Right lobe of liver (tissue), 6 donors: ENCODE results near the gene PBX2. TPM values are rescaled to one million over a fixed set of nuclear protein-coding genes. Genes with fewer than 3 reads are reported as not detected.
A peak's percentile ranks its signal among the peaks of the same experiment; 100 is the strongest.

Experiments
- ATAC-seq, 4 donors: fragments of 200-7000 bp; cut with Tn5 transposase; one replicate each; pipeline ENCODE4 v1.9.1; 2020; ENCODE audit warnings: mild to moderate bottlenecking in 4 of 4, moderate library complexity in 4 of 4
- DNase-seq, 3 donors: peaks; one replicate each; pipeline ENCODE4 v3.0.0-alpha.2; 2020
- H3K27ac ChIP-seq, 3 donors: fragments of 200-600 bp; one replicate each; pipeline ENCODE4 v1.8.0; 2022
- H3K27me3 ChIP-seq, 2 donors: fragments of 200-600 bp; one replicate each; pipeline ENCODE4 v1.8.0; 2022
- H3K36me3 ChIP-seq, 4 donors: fragments of 200-600 bp; sonication (generic) in 1 of 4; one replicate each; pipeline versions ENCODE4 v1.5.1 to v1.8.0; 2017 to 2022; ENCODE audit warnings: control low read depth in 1 of 4
- H3K4me1 ChIP-seq, 4 donors: fragments of 200-600 bp; sonication (generic) in 1 of 4; one replicate each; pipeline versions ENCODE4 v1.5.1 to v1.8.0; 2017 to 2022; ENCODE audit warnings: control low read depth in 1 of 4
- H3K4me3 ChIP-seq, 3 donors: fragments of 200-600 bp; one replicate each; pipeline ENCODE4 v1.8.0; 2022
- H3K9me3 ChIP-seq, 4 donors: fragments of 200-600 bp; sonication (generic) in 1 of 4; one replicate each; pipeline versions ENCODE4 v1.5.1 to v1.8.0; 2017 to 2022; ENCODE audit warnings: control low read depth in 1 of 4
- CTCF ChIP-seq, 4 donors: fragments of 200-600 bp in 3 of 4; fragments of 450-650 bp in 1 of 4; IDR thresholded peaks; one replicate each; pipeline versions ENCODE4 v1.5.1 to v1.8.0; 2016 to 2022; ENCODE audit warnings: antibody characterized with exemption in 4 of 4, mild to moderate bottlenecking in 2 of 4
- POLR2A ChIP-seq: fragments of 450-650 bp; IDR thresholded peaks from one replicate; pipeline ENCODE4 v1.6.1; 2017; ENCODE audit warnings: antibody characterized with exemption, mild to moderate bottlenecking
- WGBS: methylation state at CpG from one replicate; pipeline ENCODE4 v1.1.6; 2018; ENCODE audit warnings: low coverage, low lambda C conversion rate; ENCODE audit not compliant: insufficient coverage; ENCODE audit errors: missing lambda C conversion rate; 5-methylcytosine and 5-hydroxymethylcytosine counted together
- intact Hi-C, 2 donors: fragments of 100-400 bp; cut with DNase I; formaldehyde crosslinking; loops; one replicate each; pipeline versions ENCODE4 v1.11.2 to v1.14.1; 2022
- total RNA-seq, 6 experiments: library from RNA; depleted of rRNA in 2 of 6; stranded (reverse); fragments of >200 nt in 2 of 6; fragmentation: NEBNext Ultra II Directional in 3 of 6; extraction: Animal tissue kit (Norgen Biotek cat#: 25700) in 3 of 6; gene quantifications; one replicate each; pipeline versions ENCODE4 v1.1.0 to v1.2.4, GENCODE V29; 2016 to 2023
- donor health status: DM: no; HTN: yes; CAD: no.
- donor health status: DM: no; HTN: no; CAD: no.
- donor health status: DM: no; HTN: no; CAD: no.
- donor health status: DM: no; HTN: yes; CAD: no.
- donor health status: DM: no; HTN: yes; CAD: no.

PBX2 gene
- total RNA-seq, 6 experiments from 2014 or later, result 15.5 to 29.5 (median 24.3) TPM

GRCh38 chr6:32218167-32218566 is 28.2 kb upstream of the PBX2 start:
- ATAC-seq, result no peak
- TF ChIP-seq POLR2A (no peak), CTCF (IDR thresholded peaks at IDR 0.05) (no peak)
- intact Hi-C loops, result no loop called here

GRCh38 chr6:32216998-32217397 is 27.0 kb upstream of the PBX2 start:
- 63% methylated on average over 10 of the region's 11 CpGs for WGBS
- TF ChIP-seq CTCF (IDR thresholded peaks at IDR 0.05) (no peak), POLR2A (no peak)
- Histone ChIP-seq H3K4me3 (no peak overlapping the region), H3K4me1 (no peaks in the 10 kb centered on the region), H3K27ac (no peak overlapping the region), H3K27me3 (no peaks in the 10 kb centered on the region), H3K9me3 (no peaks in the 10 kb centered on the region), H3K36me3 (no peaks in the 10 kb centered on the region)
- DNase-seq (no peak), ATAC-seq (no peak)
- intact Hi-C loops, result no loop called here

More at GRCh38 chr6:32218167-32218566, 28.2 kb upstream of the PBX2 start:
- no peak overlapping the region for H3K27ac ChIP-seq
- WGBS, result 100% methylated on average over 1 of the region's 7 CpGs
- DNase-seq, result peak in 1 of 3 donors; percentile 31
- no peak overlapping the region for H3K4me3 ChIP-seq
- H3K36me3 ChIP-seq, result no peaks in the 10 kb centered on the region
- no peaks in the 10 kb centered on the region for H3K4me1 ChIP-seq
- no peaks in the 10 kb centered on the region for H3K27me3 ChIP-seq
- no peaks in the 10 kb centered on the region for H3K9me3 ChIP-seq

- no peaks in the 10 kb centered on the region for H3K9me3 ChIP-seq
- DNase-seq, result no peak
- intact Hi-C loops, result no loop called here
- no peaks in the 10 kb centered on the region for H3K27me3 ChIP-seq
- no peaks in the 10 kb centered on the region for H3K4me1 ChIP-seq
- 73% methylated on average over 10 of the region's 10 CpGs for WGBS
- TF ChIP-seq POLR2A, result no peak
- no peak for TF ChIP-seq CTCF (IDR thresholded peaks at IDR 0.05)
- H3K27ac ChIP-seq, result no peak overlapping the region
- ATAC-seq, result no peak
- no peaks in the 10 kb centered on the region for H3K36me3 ChIP-seq
- H3K4me3 ChIP-seq, result no peak overlapping the region
Observed at GRCh38 chr6:32216285-32216684, 26.3 kb upstream of the PBX2 start.

GRCh38 chr6:32215617-32216016 is 25.6 kb upstream of the PBX2 start:
- Histone ChIP-seq H3K27ac (no peak overlapping the region), H3K4me1 (no peaks in the 10 kb centered on the region), H3K9me3 (no peaks in the 10 kb centered on the region), H3K27me3 (no peaks in the 10 kb centered on the region), H3K36me3 (no peaks in the 10 kb centered on the region), H3K4me3 (no peak overlapping the region)
- no peak for DNase-seq
- intact Hi-C loops, result no loop called here
- TF ChIP-seq CTCF (IDR thresholded peaks at IDR 0.05) (no peak), POLR2A (no peak)
- WGBS, result 89% methylated on average over 4 of the region's 4 CpGs
- ATAC-seq, result no peak

- intact Hi-C loops, result no loop called here
- H3K9me3 ChIP-seq, result no peaks in the 10 kb centered on the region
- DNase-seq, result no peak
- H3K27ac ChIP-seq, result no peak overlapping the region
- ATAC-seq, result no peak
- H3K27me3 ChIP-seq, result no peaks in the 10 kb centered on the region
- H3K36me3 ChIP-seq, result no peaks in the 10 kb centered on the region
- WGBS, result 50% methylated on average over 1 of the region's 3 CpGs
- no peak overlapping the region for H3K4me3 ChIP-seq
- TF ChIP-seq CTCF (IDR thresholded peaks at IDR 0.05) (no peak), POLR2A (no peak)
- no peaks in the 10 kb centered on the region for H3K4me1 ChIP-seq
Observed at GRCh38 chr6:32214126-32214525, 24.1 kb upstream of the PBX2 start.
